ENCODE measurements around the gene SCFD2.
"Not testable (repeated sequence)": the region's sequence is repeated elsewhere in the genome, so short reads cannot be mapped to it uniquely, and the experiment has no call there.

Gene SCFD2

DNA sequence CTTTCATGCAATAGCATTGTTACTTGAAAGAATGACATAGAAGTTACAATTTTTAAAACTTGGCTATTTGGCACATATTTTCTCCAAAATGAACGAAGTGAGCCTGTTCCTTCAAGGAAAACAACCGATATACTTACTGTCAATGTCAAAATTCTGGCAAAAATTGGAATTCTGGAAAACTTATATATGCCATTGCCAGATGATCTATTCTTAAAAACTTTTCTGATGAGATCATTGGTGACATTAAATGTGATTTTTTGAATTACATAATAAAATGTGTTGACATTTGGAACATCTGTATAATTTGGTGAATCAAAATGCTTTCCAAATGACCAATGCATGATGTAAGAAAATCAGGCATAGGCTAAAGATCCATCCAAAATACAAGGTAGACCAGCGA, 209.0 kb downstream of the SCFD2 start:
- Histone ChIP-seq H3K4me1 (ENCODE audit: control insufficient read depth, insufficient read depth, low read length) (peaks cover 14% of the 10 kb centered on the region), H3K27me3 (replicated peaks; ENCODE audit: control insufficient read depth, insufficient read depth, low read length) (no peaks in the 10 kb centered on the region), H3K4me3 (ENCODE audit: low read length) (no peak overlapping the region), H3K36me3 (ENCODE audit: control insufficient read depth, insufficient read depth, low read length, severe bottlenecking) (no peaks in the 10 kb centered on the region), H3K9me3 (ENCODE audit: control insufficient read depth, low read length) (no peaks in the 10 kb centered on the region), H3K9ac (ENCODE audit: low read length) (no peak overlapping the region)
- DNase-seq (ENCODE audit: low read depth), result no peak

DNA sequence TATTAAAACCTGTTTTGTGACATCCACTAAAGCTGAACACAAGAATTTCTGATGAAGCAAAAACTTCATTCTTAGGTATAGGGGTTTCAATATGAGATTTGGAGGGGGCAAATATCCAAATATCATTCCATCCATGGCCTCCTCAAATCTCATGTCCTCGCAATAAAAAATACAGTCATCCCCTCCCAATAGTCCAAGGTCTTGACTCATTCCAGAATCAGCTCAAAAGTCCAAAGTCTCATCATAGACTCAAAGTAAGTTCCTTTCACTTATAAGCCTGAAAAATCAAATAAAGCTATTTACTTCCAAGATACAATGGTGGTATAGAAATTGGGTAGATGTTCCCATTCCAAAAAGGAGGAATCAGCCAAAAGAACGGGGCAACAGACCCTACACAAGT, 213.4 kb downstream of the SCFD2 start:
- no peak for DNase-seq (ENCODE audit: low read depth)
- no peak overlapping the region for H3K4me3 ChIP-seq (ENCODE audit: low read length)
- no peaks in the 10 kb centered on the region for H3K27me3 ChIP-seq (replicated peaks; ENCODE audit: control insufficient read depth, insufficient read depth, low read length)
- H3K9me3 ChIP-seq (ENCODE audit: control insufficient read depth, low read length), result no peaks in the 10 kb centered on the region
- peaks cover 12% of the 10 kb centered on the region for H3K4me1 ChIP-seq (ENCODE audit: control insufficient read depth, insufficient read depth, low read length)
- H3K36me3 ChIP-seq (ENCODE audit: control insufficient read depth, insufficient read depth, low read length, severe bottlenecking), result no peaks in the 10 kb centered on the region
- H3K9ac ChIP-seq (ENCODE audit: low read length), result no peak overlapping the region

DNA sequence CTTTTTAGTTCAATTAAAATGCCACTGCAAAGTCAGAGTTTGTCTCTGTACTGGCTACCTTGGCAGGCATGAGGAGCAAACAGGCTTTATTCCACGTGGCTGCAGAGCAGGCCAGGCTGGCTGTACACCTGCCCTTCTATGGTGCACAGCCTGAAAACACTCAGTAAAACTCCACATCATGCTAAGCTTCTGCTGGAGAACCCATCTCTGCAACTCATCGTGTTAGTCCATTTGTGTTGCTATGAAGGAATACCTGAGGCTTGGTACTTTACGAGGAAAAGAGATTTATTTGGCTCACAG, 214.4 kb downstream of the SCFD2 start:
- Histone ChIP-seq H3K36me3 (ENCODE audit: control insufficient read depth, insufficient read depth, low read length, severe bottlenecking) (no peaks in the 10 kb centered on the region), H3K27me3 (replicated peaks; ENCODE audit: control insufficient read depth, insufficient read depth, low read length) (no peaks in the 10 kb centered on the region), H3K4me3 (ENCODE audit: low read length) (no peak overlapping the region), H3K4me1 (ENCODE audit: control insufficient read depth, insufficient read depth, low read length) (peaks cover 20% of the 10 kb centered on the region), H3K9me3 (ENCODE audit: control insufficient read depth, low read length) (no peaks in the 10 kb centered on the region), H3K9ac (ENCODE audit: low read length) (no peak overlapping the region)
- DNase-seq (ENCODE audit: low read depth), result no peak

DNA sequence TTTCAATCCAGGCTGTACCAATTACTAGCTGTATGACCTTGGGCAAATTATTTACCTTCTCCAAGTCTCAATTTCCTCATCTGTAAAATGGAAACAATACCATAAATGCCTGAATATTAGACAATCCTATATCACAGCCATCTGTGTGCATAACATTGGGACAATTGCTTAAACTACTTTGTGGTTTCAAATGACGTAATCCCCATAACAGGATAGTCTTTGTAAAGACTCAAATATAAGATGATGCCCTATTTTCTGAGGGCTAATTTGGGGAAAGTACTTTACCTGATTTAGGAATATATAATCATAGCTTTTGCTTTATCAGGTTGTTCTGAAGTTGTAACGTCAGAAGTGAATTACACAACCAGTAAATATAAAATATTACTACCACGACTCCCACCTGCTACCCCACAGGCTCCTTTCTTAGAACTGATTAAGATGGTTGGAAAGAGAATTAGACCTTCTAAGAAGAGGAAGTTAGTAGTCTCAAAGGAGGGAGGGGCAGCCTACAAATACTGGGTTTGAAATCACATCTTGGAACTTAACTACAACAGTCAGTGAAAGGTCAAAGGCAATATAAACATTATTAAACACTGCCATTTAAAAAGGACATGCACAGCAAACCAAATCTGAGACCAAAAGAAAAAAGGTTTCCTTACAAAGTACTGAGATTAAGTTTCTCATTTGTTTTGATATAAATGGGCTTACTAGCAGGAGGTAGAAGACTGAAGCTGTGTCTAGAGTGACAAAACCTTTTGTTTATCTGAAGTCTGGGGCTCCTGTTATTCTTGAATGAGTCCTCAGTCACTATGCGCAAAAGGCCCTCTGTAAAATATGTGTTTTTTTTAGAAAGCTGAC, 215.0 kb downstream of the SCFD2 start:
- DNase-seq (ENCODE audit: low read depth), result peak; percentile 34
- Histone ChIP-seq H3K9ac (ENCODE audit: low read length) (no peak overlapping the region), H3K36me3 (ENCODE audit: control insufficient read depth, insufficient read depth, low read length, severe bottlenecking) (no peaks in the 10 kb centered on the region), H3K4me3 (ENCODE audit: low read length) (no peak overlapping the region), H3K4me1 (ENCODE audit: control insufficient read depth, insufficient read depth, low read length) (peaks cover 20% of the 10 kb centered on the region), H3K27me3 (replicated peaks; ENCODE audit: control insufficient read depth, insufficient read depth, low read length) (no peaks in the 10 kb centered on the region), H3K9me3 (ENCODE audit: control insufficient read depth, low read length) (no peaks in the 10 kb centered on the region)

DNA sequence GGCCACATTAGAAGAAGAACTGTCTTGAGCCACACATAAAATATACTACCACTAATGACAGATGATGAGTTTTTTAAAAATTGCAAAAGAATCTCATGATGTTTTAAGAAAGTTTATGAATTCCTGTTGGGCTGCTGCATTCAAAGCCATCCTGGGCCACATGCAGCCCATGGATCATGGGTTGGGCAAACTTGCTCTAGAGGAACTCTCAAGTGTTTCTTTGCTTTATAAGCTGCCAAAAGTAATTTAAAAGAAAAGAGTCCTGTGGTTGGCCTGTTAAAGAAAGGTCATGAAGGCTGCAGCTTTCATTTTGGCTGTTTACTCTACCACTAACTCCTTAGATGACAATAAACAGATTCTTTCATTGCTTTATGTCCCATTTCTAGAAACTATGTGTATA, 218.2 kb downstream of the SCFD2 start:
- peak; percentile 51 for DNase-seq (ENCODE audit: low read depth)
- Histone ChIP-seq H3K9me3 (ENCODE audit: control insufficient read depth, low read length) (no peaks in the 10 kb centered on the region), H3K4me1 (ENCODE audit: control insufficient read depth, insufficient read depth, low read length) (peaks cover 20% of the 10 kb centered on the region), H3K36me3 (ENCODE audit: control insufficient read depth, insufficient read depth, low read length, severe bottlenecking) (peaks cover 14% of the 10 kb centered on the region), H3K27me3 (replicated peaks; ENCODE audit: control insufficient read depth, insufficient read depth, low read length) (no peaks in the 10 kb centered on the region), H3K9ac (ENCODE audit: low read length) (no peak overlapping the region), H3K4me3 (ENCODE audit: low read length) (no peak overlapping the region)

DNA sequence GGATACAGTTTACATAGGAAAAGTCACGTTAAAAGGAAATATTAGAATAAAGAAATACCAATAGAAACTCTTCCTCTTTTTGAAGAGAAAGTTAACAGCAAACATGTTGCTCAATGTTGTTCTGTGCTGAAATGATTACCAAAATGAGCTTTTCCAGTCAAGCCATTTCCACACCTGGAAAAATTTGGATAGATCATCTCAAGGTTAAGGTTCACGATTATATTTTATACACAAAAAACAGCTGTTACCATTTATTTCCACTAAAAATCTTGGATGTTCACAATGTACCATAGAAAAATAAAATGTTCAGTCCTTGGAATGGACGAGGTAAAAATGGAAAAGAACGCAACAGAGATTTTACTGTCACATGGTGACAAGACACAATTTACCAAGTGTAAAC, 218.7 kb downstream of the SCFD2 start:
- Histone ChIP-seq H3K4me1 (ENCODE audit: control insufficient read depth, insufficient read depth, low read length) (peaks cover 20% of the 10 kb centered on the region), H3K27me3 (replicated peaks; ENCODE audit: control insufficient read depth, insufficient read depth, low read length) (no peaks in the 10 kb centered on the region), H3K36me3 (ENCODE audit: control insufficient read depth, insufficient read depth, low read length, severe bottlenecking) (peaks cover 14% of the 10 kb centered on the region), H3K4me3 (ENCODE audit: low read length) (no peak overlapping the region), H3K9ac (ENCODE audit: low read length) (no peak overlapping the region), H3K9me3 (ENCODE audit: control insufficient read depth, low read length) (no peaks in the 10 kb centered on the region)
- no peak for DNase-seq (ENCODE audit: low read depth)

DNA sequence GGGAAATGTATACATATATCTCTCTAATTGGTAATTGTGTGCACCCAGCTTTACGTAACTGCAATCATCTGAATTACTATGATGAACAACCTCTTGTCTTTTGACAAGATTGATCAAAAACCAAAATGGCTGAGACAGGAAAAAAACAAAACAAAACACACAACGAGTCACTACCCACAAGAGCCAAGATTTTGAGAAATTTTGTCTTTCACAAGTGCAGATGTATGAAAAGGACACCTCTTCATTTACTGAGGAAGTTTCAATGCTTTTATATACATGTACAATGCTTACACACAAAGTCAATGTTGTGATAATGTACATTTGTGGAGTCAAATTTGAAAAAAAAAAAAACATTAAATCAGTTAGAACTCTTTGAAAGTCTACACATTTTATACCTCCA, 224.6 kb downstream of the SCFD2 start:
- peaks cover 4% of the 10 kb centered on the region for H3K4me1 ChIP-seq (ENCODE audit: control insufficient read depth, insufficient read depth, low read length)
- H3K36me3 ChIP-seq (ENCODE audit: control insufficient read depth, insufficient read depth, low read length, severe bottlenecking), result peaks cover 14% of the 10 kb centered on the region
- no peaks in the 10 kb centered on the region for H3K9me3 ChIP-seq (ENCODE audit: control insufficient read depth, low read length)
- no peaks in the 10 kb centered on the region for H3K27me3 ChIP-seq (replicated peaks; ENCODE audit: control insufficient read depth, insufficient read depth, low read length)
- no peak overlapping the region for H3K9ac ChIP-seq (ENCODE audit: low read length)
- H3K4me3 ChIP-seq (ENCODE audit: low read length), result no peak overlapping the region
- no peak for DNase-seq (ENCODE audit: low read depth)

DNA sequence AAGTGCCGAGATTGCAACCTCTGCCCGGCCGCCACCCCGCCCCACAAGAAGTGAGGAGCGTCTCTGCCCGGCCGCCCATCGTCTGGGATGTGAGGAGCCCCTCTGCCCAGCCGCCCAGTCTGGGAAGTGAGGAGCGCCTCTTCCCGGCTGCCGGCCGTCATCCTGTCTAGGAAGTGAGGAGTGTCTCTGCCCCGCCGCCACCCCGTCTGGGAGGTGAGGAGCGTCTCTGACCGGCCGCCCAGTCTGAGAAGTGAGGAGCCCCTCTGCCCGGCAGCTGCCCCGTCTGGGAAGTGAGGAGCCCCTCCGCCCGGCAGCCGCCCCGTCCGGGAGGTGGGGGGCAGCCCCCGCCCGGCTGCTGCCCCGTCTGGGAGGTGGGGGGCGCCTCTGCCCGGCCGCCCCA, 226.6 kb downstream of the SCFD2 start:
- not testable (repeated sequence) for H3K27me3 ChIP-seq (replicated peaks; ENCODE audit: control insufficient read depth, insufficient read depth, low read length); H3K4me1 ChIP-seq (ENCODE audit: control insufficient read depth, insufficient read depth, low read length); DNase-seq (ENCODE audit: low read depth); H3K36me3 ChIP-seq (ENCODE audit: control insufficient read depth, insufficient read depth, low read length, severe bottlenecking); H3K4me3 ChIP-seq (ENCODE audit: low read length); H3K9me3 ChIP-seq (ENCODE audit: control insufficient read depth, low read length); H3K9ac ChIP-seq (ENCODE audit: low read length)

DNA sequence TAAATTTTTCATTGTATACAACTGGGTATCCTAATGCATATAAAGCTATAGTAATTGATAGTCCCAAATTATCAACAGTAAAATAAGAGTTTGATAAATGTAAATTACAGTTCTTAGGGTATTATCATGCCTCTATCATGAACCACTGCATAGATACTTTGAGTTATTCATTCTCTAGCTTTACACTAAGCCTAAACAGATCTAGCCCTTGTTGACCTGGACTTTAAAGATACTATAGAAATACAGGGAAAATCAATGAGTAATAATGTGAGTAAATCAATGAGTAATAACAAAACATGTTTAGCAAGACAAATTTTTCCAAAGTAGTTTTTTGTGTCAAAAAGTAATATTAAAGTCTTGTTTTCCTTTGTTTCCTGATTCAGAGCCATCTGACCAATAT, 228.4 kb downstream of the SCFD2 start:
- H3K27me3 ChIP-seq (replicated peaks; ENCODE audit: control insufficient read depth, insufficient read depth, low read length), result no peaks in the 10 kb centered on the region
- peaks cover 8% of the 10 kb centered on the region for H3K4me1 ChIP-seq (ENCODE audit: control insufficient read depth, insufficient read depth, low read length)
- H3K9ac ChIP-seq (ENCODE audit: low read length), result no peak overlapping the region
- DNase-seq (ENCODE audit: low read depth), result no peak
- no peaks in the 10 kb centered on the region for H3K9me3 ChIP-seq (ENCODE audit: control insufficient read depth, low read length)
- no peaks in the 10 kb centered on the region for H3K36me3 ChIP-seq (ENCODE audit: control insufficient read depth, insufficient read depth, low read length, severe bottlenecking)
- H3K4me3 ChIP-seq (ENCODE audit: low read length), result no peak overlapping the region

DNA sequence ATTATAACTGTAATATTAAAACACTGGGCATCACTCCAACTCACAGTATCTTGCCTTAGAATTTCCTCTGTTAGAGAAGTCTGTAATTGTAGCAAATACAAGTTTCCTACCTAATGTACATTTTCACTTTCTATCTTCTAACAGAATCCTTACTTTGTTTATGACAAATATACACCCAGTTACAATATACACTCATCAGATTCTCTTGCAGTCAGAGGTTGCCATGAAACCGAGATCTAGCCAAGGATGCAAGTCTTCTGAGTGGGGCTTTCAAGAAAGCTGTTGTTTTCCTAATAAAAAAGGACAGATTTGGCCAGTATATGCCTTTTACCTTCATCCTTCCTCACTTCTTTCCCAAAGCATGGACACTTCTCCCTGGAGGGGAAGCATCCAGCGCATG, 228.9 kb downstream of the SCFD2 start:
- peaks cover 13% of the 10 kb centered on the region for H3K4me1 ChIP-seq (ENCODE audit: control insufficient read depth, insufficient read depth, low read length)
- H3K9ac ChIP-seq (ENCODE audit: low read length), result no peak overlapping the region
- H3K36me3 ChIP-seq (ENCODE audit: control insufficient read depth, insufficient read depth, low read length, severe bottlenecking), result no peaks in the 10 kb centered on the region
- DNase-seq (ENCODE audit: low read depth), result no peak
- no peaks in the 10 kb centered on the region for H3K9me3 ChIP-seq (ENCODE audit: control insufficient read depth, low read length)
- H3K4me3 ChIP-seq (ENCODE audit: low read length), result no peak overlapping the region
- H3K27me3 ChIP-seq (replicated peaks; ENCODE audit: control insufficient read depth, insufficient read depth, low read length), result no peaks in the 10 kb centered on the region

DNA sequence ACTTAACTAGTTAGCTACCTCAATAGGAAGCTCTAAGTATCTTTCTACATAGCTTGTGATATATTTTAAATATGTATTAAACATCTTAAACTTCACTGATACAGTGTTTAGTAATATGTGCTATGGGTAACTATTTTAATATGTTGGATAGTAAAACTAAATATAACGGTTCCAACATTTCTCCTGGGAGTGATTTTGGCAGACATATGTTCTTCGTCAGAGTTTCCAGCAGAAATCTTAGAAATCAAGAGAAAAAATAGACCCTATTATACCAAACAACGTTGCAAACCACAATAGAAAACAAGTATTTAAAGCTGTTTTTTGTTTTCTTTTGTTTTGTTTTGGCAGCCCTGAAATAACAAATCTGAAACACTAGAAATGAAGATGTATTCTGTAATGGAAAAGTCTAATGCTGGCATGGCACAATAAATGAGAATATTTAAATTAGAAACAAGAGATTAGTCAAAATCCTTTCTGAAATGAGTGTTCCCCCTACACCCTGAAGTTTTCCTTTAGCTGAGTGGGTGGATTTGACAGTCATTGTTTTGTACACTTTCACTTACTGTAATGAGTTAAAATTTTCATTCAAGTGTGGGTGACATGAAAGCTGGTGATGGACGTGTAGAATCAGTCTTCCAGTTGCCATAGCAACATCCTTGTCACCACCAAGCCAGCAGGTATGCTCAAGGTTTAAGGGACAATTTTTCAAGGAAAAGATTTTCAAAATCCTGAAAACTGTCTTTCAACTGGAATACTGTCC, 233.5 kb downstream of the SCFD2 start:
- peaks cover 45% of the 10 kb centered on the region for H3K4me1 ChIP-seq (ENCODE audit: control insufficient read depth, insufficient read depth, low read length)
- peak overlapping the region; percentile 61 for H3K4me3 ChIP-seq (ENCODE audit: low read length)
- no peaks in the 10 kb centered on the region for H3K9me3 ChIP-seq (ENCODE audit: control insufficient read depth, low read length)
- H3K27me3 ChIP-seq (replicated peaks; ENCODE audit: control insufficient read depth, insufficient read depth, low read length), result no peaks in the 10 kb centered on the region
- DNase-seq (ENCODE audit: low read depth), result peak; percentile 42
- no peaks in the 10 kb centered on the region for H3K36me3 ChIP-seq (ENCODE audit: control insufficient read depth, insufficient read depth, low read length, severe bottlenecking)
- H3K9ac ChIP-seq (ENCODE audit: low read length), result peak overlapping the region; percentile 41
